Pancreas (tissue), 10 donors: Measurements from ENCODE around the gene NEMP1. TPM values are rescaled to one million over a fixed set of nuclear protein-coding genes. Genes with fewer than 3 reads are reported as not detected.

Experiments
- ATAC-seq, 4 donors: fragments of 200-7000 bp; cut with Tn5 transposase; one replicate each; pipeline versions ENCODE4 v1.8.0 to v1.9.1; 2020; ENCODE audit warnings: mild to moderate bottlenecking in 4 of 4, moderate library complexity in 4 of 4
- DNase-seq, 6 donors: peaks; one replicate each; pipeline ENCODE4 v3.0.0-alpha.2; 2020
- FAIRE-seq: peaks from 2 replicates; lab custom pipeline; 2012; peaks lifted over from hg19 to GRCh38; lab: Jason Lieb, UNC
- H3K27ac ChIP-seq, 4 donors: fragments of 200-600 bp; sonication (generic); 1 replicate in 3 of 4; 2 replicates in 1 of 4; pipeline versions ENCODE4 v1.5.0 to v1.8.0; 2020
- H3K27me3 ChIP-seq, 4 donors: fragments of 200-600 bp; one replicate each; pipeline ENCODE4 v1.8.0; 2021
- H3K36me3 ChIP-seq, 3 donors: fragments of 200-600 bp; sonication (generic) in 1 of 3; one replicate each; pipeline versions ENCODE4 v1.5.0 to v1.8.0; 2020 to 2021
- H3K4me1 ChIP-seq, 3 donors: fragments of 200-600 bp; one replicate each; pipeline ENCODE4 v1.8.0; 2021
- H3K4me3 ChIP-seq, 4 donors: fragments of 200-600 bp; sonication (generic) in 2 of 4; one replicate each; pipeline versions ENCODE4 v1.5.0 to v1.8.0; 2020 to 2021
- H3K9me3 ChIP-seq, 4 donors: fragments of 200-600 bp; one replicate each; pipeline ENCODE4 v1.8.0; 2021
- WGBS, 2 donors: extraction: QIAGEN DNeasy Blood & Tissue Kit; methylation state at CpG; one replicate each; pipeline ENCODE4 v1.1.7; 2013; 5-methylcytosine and 5-hydroxymethylcytosine counted together
- intact Hi-C, 3 donors: fragments of 100-400 bp; cut with DNase I; formaldehyde crosslinking; loops; one replicate each; pipeline versions ENCODE4 v1.11.1 to v1.14.2; 2022
- polyA plus RNA-seq, 2 donors: library from polyadenylated mRNA; stranded (reverse); fragments of 200-250 nt; gene quantifications; one replicate each; pipeline ENCODE4 v1.2.3, GENCODE V29; 2013
- total RNA-seq, 6 donors: library from RNA; stranded (reverse); fragmentation: NEBNext Ultra II Directional in 4 of 6; extraction: Animal tissue kit (Norgen Biotek cat#: 25700) in 4 of 6; gene quantifications; one replicate each; pipeline versions ENCODE4 v1.2.1 to v1.2.4, GENCODE V29; 2021 to 2023
- TF ChIP-seq, protein P1 (sequence below), 4 donors: fragments of 200-600 bp; sonication (generic) in 3 of 4; IDR thresholded peaks; one replicate each; pipeline versions ENCODE4 v1.5.0 to v1.8.0; 2021; ENCODE audit warnings: antibody characterized with exemption in 4 of 4
- donor health status: healthy with polysubstance abuse.
- donor health status: DM: no; HTN: no; CAD: no; lungs with moderate emphysema.
- donor health status: DM: no; HTN: no; CAD: no.
- donor health status: control.
- donor health status: control.
- donor health status: Bipolar disorder and iron deficiency.
- donor health status: DM: yes; HTN: yes; CAD: no.
- donor health status: DM: no; HTN: no; CAD: no.
- donor health status: DM: no; HTN: no; CAD: no.
- donor health status: DM: yes; HTN: yes; CAD: no.

Gene NEMP1
- total and polyA plus RNA-seq, 8 donors: 1.1 to 5.7 (median 3.4) TPM

GRCh38 chr12:57039016-57039798 is 39.4 kb downstream of the NEMP1 start:
- no peak for FAIRE-seq
- Histone ChIP-seq H3K4me3 (no peak overlapping the region), H3K9me3 (no peaks in the 10 kb centered on the region), H3K36me3 (no peaks in the 10 kb centered on the region), H3K4me1 (no peaks in the 10 kb centered on the region), H3K27me3 (no peaks in the 10 kb centered on the region), H3K27ac (no peak overlapping the region)
- TF ChIP-seq, protein P1, sequence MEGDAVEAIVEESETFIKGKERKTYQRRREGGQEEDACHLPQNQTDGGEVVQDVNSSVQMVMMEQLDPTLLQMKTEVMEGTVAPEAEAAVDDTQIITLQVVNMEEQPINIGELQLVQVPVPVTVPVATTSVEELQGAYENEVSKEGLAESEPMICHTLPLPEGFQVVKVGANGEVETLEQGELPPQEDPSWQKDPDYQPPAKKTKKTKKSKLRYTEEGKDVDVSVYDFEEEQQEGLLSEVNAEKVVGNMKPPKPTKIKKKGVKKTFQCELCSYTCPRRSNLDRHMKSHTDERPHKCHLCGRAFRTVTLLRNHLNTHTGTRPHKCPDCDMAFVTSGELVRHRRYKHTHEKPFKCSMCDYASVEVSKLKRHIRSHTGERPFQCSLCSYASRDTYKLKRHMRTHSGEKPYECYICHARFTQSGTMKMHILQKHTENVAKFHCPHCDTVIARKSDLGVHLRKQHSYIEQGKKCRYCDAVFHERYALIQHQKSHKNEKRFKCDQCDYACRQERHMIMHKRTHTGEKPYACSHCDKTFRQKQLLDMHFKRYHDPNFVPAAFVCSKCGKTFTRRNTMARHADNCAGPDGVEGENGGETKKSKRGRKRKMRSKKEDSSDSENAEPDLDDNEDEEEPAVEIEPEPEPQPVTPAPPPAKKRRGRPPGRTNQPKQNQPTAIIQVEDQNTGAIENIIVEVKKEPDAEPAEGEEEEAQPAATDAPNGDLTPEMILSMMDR (IDR thresholded peaks at IDR 0.05): no peak
- WGBS, 2 donors: 70 to 72% methylated on average over 9 of the region's 9 CpGs
- no peak for DNase-seq
- intact Hi-C loops: no loop called here
- no peak for ATAC-seq

- FAIRE-seq (no peak), DNase-seq (no peak), ATAC-seq (no peak)
- H3K9me3 ChIP-seq: no peaks in the 10 kb centered on the region
- no peak overlapping the region for H3K27ac ChIP-seq
- intact Hi-C loops: no loop called here
- H3K36me3 ChIP-seq: no peaks in the 10 kb centered on the region
- TF ChIP-seq, protein P1 (IDR thresholded peaks at IDR 0.05): no peak
- no peak overlapping the region for H3K4me3 ChIP-seq
- no peaks in the 10 kb centered on the region for H3K4me1 ChIP-seq
- H3K27me3 ChIP-seq: no peaks in the 10 kb centered on the region
- WGBS, 2 donors: 59 to 75% methylated on average over 3 of the region's 3 CpGs
Measured at GRCh38 chr12:57037264-57037663, 41.3 kb downstream of the NEMP1 start.

- DNase-seq (no peak), FAIRE-seq (no peak), ATAC-seq (no peak)
- Histone ChIP-seq H3K4me1 (no peaks in the 10 kb centered on the region), H3K9me3 (no peaks in the 10 kb centered on the region), H3K27ac (no peak overlapping the region), H3K27me3 (no peaks in the 10 kb centered on the region), H3K4me3 (no peak overlapping the region), H3K36me3 (no peaks in the 10 kb centered on the region)
- 88 to 91% methylated on average over 3 of the region's 3 CpGs for WGBS, 2 donors
- intact Hi-C loops: no loop called here
- TF ChIP-seq, protein P1 (IDR thresholded peaks at IDR 0.05): no peak
Measured at GRCh38 chr12:57033431-57033830, 45.2 kb downstream of the NEMP1 start.

- TF ChIP-seq, protein P1 (IDR thresholded peaks at IDR 0.05): no peak
- Histone ChIP-seq H3K9me3 (no peaks in the 10 kb centered on the region), H3K4me1 (no peaks in the 10 kb centered on the region), H3K36me3 (no peaks in the 10 kb centered on the region), H3K27ac (no peak overlapping the region), H3K4me3 (no peak overlapping the region), H3K27me3 (no peaks in the 10 kb centered on the region)
- intact Hi-C loops: no loop called here
- FAIRE-seq: no peak
- DNase-seq: no peak
- no peak for ATAC-seq
- 68 to 73% methylated on average over 7 of the region's 7 CpGs for WGBS, 2 donors
Measured at GRCh38 chr12:57031789-57032188, 46.8 kb downstream of the NEMP1 start.

- FAIRE-seq (no peak), DNase-seq (no peak), ATAC-seq (peak in 1 of 4 donors; percentile 38)
- Histone ChIP-seq H3K4me3 (no peak overlapping the region), H3K27me3 (no peaks in the 10 kb centered on the region), H3K4me1 (no peaks in the 10 kb centered on the region), H3K36me3 (no peaks in the 10 kb centered on the region), H3K9me3 (no peaks in the 10 kb centered on the region), H3K27ac (no peak overlapping the region)
- 25 to 32% methylated on average over 2 of the region's 2 CpGs for WGBS, 2 donors
- intact Hi-C loops: no loop called here
- TF ChIP-seq, protein P1 (IDR thresholded peaks at IDR 0.05): no peak
Measured at GRCh38 chr12:57031138-57031725, 47.4 kb downstream of the NEMP1 start.
